HG03060 (cell line): ENCODE results near the gene MPIG6B.

Experiments
- ATAC-seq: cut with Tn5 transposase; IDR thresholded peaks from one replicate; pipeline ENCODE4 v1.9.1; 2021; ENCODE audit warnings: low read depth, moderate number of reproducible peaks; ENCODE audit not compliant: unreplicated experiment

MPIG6B gene

GRCh38 chr6:31723245-31723979 lies at the start of gene MPIG6B:
TSS of gene MPIG6B (plus strand) at chr6:31723373. CDS start at chr6:31723384, 11 bp downstream.
- no peak for ATAC-seq

- ATAC-seq = no peak
Measured at GRCh38 chr6:31676322-31676903, 46.8 kb upstream of the MPIG6B start.

- ATAC-seq = no peak
Measured at GRCh38 chr6:31676904-31677303, 46.3 kb upstream of the MPIG6B start.

- ATAC-seq = no peak
Measured at GRCh38 chr6:31677955-31678354, 45.2 kb upstream of the MPIG6B start.

- ATAC-seq = no peak
Measured at GRCh38 chr6:31680226-31681134, 42.7 kb upstream of the MPIG6B start, which contains the start of gene LY6G5C. TSS of gene LY6G5C (minus strand) at chr6:31681067. CDS start at chr6:31680373, 694 bp downstream.

GRCh38 chr6:31681135-31681671 lies 42.0 kb upstream of the MPIG6B start:
- ATAC-seq = no peak

- no peak for ATAC-seq
Measured at GRCh38 chr6:31683591-31683990, 39.6 kb upstream of the MPIG6B start.

- no peak for ATAC-seq
Measured at GRCh38 chr6:31686483-31686882, 36.7 kb upstream of the MPIG6B start.

GRCh38 chr6:31687321-31687720 lies 35.9 kb upstream of the MPIG6B start:
- ATAC-seq = no peak

- no peak for ATAC-seq
Measured at GRCh38 chr6:31687860-31688693, 35.1 kb upstream of the MPIG6B start.

GRCh38 chr6:31689249-31690110 lies 33.7 kb upstream of the MPIG6B start:
- ATAC-seq = no peak

- no peak for ATAC-seq
Measured at GRCh38 chr6:31690231-31691077, 32.7 kb upstream of the MPIG6B start.

GRCh38 chr6:31691078-31691463 lies 32.1 kb upstream of the MPIG6B start:
- ATAC-seq = no peak

GRCh38 chr6:31691564-31692108 lies 31.5 kb upstream of the MPIG6B start:
- ATAC-seq = no peak

- no peak for ATAC-seq
Measured at GRCh38 chr6:31692353-31692752, 30.8 kb upstream of the MPIG6B start.

- no peak for ATAC-seq
Measured at GRCh38 chr6:31692886-31693285, 30.3 kb upstream of the MPIG6B start.

GRCh38 chr6:31693535-31693934 lies 29.6 kb upstream of the MPIG6B start:
- ATAC-seq = no peak

GRCh38 chr6:31697555-31697954 lies 25.6 kb upstream of the MPIG6B start:
- no peak for ATAC-seq
